Hematopoietic multipotent progenitor cell treated with erythropoietin and hydrocortisone succinate and interleukin-3 and kit ligand, for 8 days (in vitro differentiated cells): ENCODE results near the gene HSDL2.
"Not testable (repeated sequence)": the region's sequence is repeated elsewhere in the genome, so short reads cannot be mapped to it uniquely, and the experiment has no call there.

Experiments used
- DNase-seq: peaks from one replicate; pipeline ENCODE4 v3.0.0-alpha.2; 2015

The HSDL2 gene

DNA sequence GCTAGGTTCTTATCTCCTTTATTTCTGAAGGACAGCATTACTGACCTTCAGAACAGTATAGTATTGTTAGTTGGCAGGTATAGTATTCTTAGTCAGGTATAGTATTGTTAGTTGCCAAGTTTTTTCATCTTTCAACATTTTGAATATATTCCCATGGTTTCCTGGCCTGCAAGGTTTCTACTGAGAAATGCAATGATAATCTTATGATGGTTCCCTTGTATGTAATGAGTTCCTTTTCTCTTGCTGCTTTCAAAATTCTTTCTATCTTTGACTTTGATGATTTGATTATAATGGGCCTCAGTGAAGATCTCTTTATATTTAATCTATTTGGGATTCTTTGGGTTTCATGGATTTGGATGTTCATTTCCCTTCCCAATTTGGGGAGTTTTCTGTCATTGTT is 12.4 kb upstream of the HSDL2 start:
- DNase-seq = no peak

- no peak for DNase-seq
Measured at GRCh38 chr9:112369817-112370216, 10.1 kb upstream of the HSDL2 start.

- DNase-seq = no peak
Measured at GRCh38 chr9:112371060-112371459, 8.8 kb upstream of the HSDL2 start.

DNA sequence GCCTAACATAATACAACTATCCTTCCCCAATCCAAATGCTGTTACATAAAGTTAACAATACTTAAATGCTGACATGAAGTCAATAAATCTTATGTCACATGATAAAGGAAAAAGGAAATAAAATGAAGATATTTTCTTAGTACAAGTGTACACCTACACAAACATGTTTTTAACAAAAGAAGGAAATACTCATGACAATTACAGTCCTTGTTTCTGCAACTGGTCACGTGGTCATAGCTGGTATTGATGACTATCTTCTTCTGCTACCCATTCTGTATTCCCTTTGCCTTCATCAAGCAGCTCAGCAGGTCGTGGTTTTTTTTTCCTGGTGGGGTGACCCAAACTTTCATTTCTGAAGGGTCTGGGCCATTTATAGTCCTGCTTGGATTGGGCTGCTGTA is 6.2 kb upstream of the HSDL2 start:
- not testable (repeated sequence) for DNase-seq

DNA sequence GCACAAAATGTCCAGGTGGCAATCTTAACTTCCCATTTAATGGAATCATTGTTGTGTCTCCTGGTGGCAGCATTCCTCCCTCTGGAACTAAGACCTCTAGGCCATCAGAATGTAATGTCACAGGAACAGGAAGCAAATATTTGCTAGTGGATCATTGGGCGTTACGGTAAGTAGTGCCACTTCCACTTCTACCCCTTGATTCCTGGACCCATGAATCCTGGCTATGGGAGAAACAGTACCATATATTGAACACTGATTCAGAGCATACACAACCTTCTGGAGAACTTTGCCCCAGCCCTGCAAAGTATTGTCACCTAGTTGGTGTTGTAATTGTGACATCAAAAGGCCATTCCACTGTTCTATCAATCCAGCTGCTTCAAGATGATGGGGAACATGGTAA is 5.7 kb upstream of the HSDL2 start:
- not testable (repeated sequence) for DNase-seq

DNA sequence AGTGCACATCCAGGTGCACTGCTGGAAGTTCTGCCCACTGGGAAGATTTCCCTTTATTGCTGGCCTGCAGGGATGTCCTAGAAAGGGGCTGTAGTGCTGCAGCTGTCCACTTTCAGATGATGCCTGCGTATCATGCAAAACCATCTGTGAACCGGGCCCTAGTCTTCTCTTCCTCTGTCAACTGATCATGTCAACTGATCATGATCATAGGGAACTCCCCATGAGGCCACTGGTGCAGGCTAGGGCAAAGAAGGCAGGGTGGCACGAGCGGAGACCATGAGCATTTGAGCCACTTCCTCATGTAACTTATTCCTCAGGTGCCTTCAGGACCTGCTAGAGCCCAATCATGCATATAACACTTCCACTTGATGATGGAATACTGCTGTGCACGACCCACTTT is 4.5 kb upstream of the HSDL2 start:
- no peak for DNase-seq

GRCh38 chr9:112377087-112377486 is 2.8 kb upstream of the HSDL2 start:
- peak; percentile 81 for DNase-seq

DNA sequence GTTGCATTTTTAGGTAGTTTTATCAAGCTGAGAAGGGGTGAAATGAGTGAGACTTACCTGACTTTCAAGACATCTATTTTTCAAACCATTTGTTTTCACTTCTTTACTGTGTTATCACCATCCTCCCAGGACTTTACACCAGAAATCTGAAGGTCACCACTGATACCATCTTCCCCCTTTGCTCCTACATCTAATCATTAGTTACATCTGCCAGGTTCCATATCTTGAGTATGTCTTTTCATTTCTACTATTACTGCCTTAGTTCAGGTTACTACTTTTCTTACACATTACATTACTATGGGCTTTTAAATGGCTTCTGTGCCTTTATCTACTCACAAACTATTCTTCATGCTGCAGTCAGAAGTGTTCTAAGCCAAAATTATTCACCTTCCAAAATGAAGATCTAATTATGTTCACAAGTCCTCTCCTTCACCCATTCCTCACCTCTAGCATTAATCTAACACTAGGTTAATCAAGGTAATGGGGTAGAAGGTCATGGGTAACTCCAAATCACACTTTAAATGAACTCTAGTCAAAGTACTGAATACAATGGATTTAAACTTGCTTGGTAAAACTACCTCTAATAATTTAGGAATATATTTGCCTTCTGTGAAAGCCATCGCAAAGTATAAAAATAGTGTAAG is 2.1 kb upstream of the HSDL2 start:
- peak; percentile 10 for DNase-seq

- DNase-seq = peak; percentile 37
Measured at GRCh38 chr9:112378328-112379176, 1.4 kb upstream of the HSDL2 start.

- DNase-seq = peak; percentile 99
Measured at GRCh38 chr9:112379177-112380101, 469 bp upstream of the HSDL2 start.

DNA sequence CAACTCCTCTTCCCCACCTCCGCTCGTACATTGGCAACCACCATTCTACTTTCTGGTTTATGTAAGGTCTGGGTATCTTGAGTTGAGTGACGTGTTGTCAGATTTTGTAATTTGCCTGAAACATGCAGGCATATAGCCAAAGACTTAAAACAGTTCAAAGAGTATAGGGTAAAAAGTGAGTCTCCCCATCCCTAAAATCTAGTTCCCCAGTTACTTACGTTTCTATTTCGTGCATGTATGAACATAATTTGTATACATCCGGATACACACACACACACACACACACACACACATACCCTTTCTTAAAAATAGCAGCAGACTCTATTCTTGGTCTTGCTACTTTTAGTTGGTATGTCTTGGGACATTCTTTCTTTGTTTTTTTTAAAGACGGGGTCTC is 915 bp downstream of the HSDL2 start:
- DNase-seq = peak; percentile 54

GRCh38 chr9:112382066-112382465 is 2.2 kb downstream of the HSDL2 start:
- no peak for DNase-seq

- DNase-seq = no peak
Measured at GRCh38 chr9:112382501-112383364, 2.8 kb downstream of the HSDL2 start.

- no peak for DNase-seq
Measured at GRCh38 chr9:112384219-112384618, 4.3 kb downstream of the HSDL2 start.

- DNase-seq = no peak
Measured at GRCh38 chr9:112384690-112385089, 4.8 kb downstream of the HSDL2 start.

DNA sequence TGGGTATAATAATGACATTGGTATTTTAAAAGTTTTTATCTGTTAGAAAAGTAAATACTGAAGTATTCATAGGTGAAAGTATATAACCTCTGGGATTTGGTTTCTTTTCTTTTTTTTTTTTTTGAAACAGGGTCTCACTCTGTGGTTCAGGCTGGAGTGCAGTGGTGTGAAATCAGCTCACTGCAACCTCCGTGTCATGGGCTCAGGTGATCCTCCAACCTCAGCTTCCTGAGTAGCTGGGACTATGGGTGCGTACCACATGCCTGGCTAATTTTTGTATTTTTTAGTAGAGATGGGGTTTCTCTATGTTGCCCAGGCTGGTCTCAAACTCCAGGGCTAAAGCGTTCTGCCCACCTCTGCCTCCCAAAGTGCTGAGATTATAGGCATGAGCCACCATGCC is 7.2 kb downstream of the HSDL2 start:
- no peak for DNase-seq

DNA sequence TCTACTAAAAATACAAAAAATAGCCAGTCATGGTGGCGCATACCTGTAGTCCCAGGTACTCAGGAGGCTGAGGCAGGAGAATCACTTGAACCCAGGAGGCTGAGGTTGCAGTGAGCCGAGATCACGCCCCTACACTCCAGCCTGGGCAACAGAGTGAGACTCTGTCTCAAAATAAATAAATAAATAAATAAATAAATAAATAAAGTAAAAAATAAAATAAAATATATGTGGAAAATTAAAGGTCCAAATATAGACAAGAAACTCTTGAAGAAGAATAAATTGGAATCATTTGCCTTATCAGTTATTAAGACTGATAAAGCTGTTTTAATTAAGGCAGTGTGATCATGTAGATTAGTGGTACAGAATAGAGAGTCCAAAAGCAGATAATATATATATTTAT is 10.0 kb downstream of the HSDL2 start:
- DNase-seq = not testable (repeated sequence)

DNA sequence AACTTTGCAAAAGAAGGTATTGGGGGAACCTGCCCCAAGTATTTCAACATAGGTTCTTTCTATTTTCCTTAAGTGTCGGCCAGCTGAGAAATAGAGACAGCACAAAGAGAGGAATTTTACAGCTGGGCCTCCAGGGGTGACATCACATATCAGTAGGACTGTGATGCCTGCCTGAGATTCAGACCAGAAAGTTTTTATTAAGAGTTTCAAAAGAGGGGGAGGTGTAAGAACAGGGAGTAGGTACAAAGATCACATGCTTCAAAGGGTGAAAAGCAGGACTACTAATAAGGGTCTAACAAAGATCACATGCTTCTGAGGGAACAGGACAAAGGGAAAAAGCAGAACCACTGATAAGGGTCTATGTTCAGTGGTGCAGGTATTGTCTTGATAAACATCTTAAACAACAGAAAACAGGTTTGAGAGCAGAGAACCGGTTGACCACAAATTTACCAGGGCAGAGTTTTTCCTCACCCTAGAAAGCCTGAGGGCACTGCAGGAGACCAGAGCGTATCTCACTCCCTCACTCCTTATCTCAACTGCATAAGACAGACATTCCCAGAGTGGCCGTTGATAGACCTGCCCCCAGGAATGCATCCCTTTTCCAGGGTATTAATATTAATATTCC is 12.1 kb downstream of the HSDL2 start:
- not testable (repeated sequence) for DNase-seq

- DNase-seq = not testable (repeated sequence)
Measured at GRCh38 chr9:112393146-112393545, 13.2 kb downstream of the HSDL2 start.

GRCh38 chr9:112396416-112396815 is 16.5 kb downstream of the HSDL2 start:
- DNase-seq = no peak

DNA sequence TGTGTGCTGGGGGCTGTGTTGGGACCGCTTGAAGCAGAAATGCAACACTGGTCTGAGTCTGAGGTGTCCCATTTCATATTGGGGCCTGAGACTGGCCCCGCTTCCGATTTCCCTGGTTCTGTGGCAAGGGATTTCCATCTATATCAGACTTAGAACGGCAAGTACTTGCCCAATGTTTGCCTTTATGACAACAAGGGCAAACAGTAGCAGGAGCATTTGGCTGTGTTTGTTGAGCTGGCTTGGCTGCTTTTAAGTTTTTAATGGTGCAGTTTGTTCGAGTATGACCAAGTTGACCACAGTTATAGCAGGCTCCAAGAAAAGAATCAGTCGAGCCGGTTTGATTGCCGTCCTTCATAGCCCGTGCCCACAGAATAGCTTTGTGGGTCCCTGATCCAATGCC is 17.0 kb downstream of the HSDL2 start:
- DNase-seq = no peak
